ENCODE data around the gene BRI3BP. TPM values are rescaled to one million over a fixed set of nuclear protein-coding genes. Genes with fewer than 3 reads are reported as not detected.
A peak's percentile ranks its signal among the peaks of the same experiment; 100 is the strongest.
"Not testable (repeated sequence)": the region's sequence is repeated elsewhere in the genome, so short reads cannot be mapped to it uniquely, and the experiment has no call there.

The BRI3BP gene
- total RNA-seq, 2 experiments from 2014 or later: 24.1 to 24.9 TPM

- H3K36me3 Mint-ChIP-seq; CTCF ChIA-PET; H3K27ac Mint-ChIP-seq; H3K27me3 Mint-ChIP-seq; H3K4me1 Mint-ChIP-seq (ENCODE audit: low read depth); H3K9me3 Mint-ChIP-seq; POLR2A ChIA-PET; intact Hi-C loops (cut with micrococcal nuclease); DNase-seq; H3K4me3 Mint-ChIP-seq: not testable (repeated sequence)
Measured at GRCh38 chr12:125031471-125031870, 38.0 kb downstream of the BRI3BP start.

GRCh38 chr12:125032466-125033152, 39.2 kb downstream of the BRI3BP start:
- no peak overlapping the region for H3K27ac Mint-ChIP-seq
- H3K9me3 Mint-ChIP-seq: peaks cover 4% of the 10 kb centered on the region
- H3K4me1 Mint-ChIP-seq (ENCODE audit: low read depth): no peaks in the 10 kb centered on the region
- peaks cover 4% of the 10 kb centered on the region for H3K36me3 Mint-ChIP-seq
- ChIA-PET POLR2A (no interaction called here), CTCF (no interaction called here)
- no peak for DNase-seq
- intact Hi-C loops (cut with micrococcal nuclease): no loop called here
- H3K27me3 Mint-ChIP-seq: no peaks in the 10 kb centered on the region
- no peak overlapping the region for H3K4me3 Mint-ChIP-seq

GRCh38 chr12:125033288-125033687, 39.8 kb downstream of the BRI3BP start:
- POLR2A ChIA-PET: no interaction called here
- no peak for DNase-seq
- Mint-ChIP-seq H3K4me3 (no peak overlapping the region), H3K27ac (no peak overlapping the region), H3K36me3 (peaks cover 4% of the 10 kb centered on the region), H3K9me3 (peaks cover 4% of the 10 kb centered on the region), H3K4me1 (ENCODE audit: low read depth) (no peaks in the 10 kb centered on the region), H3K27me3 (no peaks in the 10 kb centered on the region)
- CTCF ChIA-PET: no interaction called here
- intact Hi-C loops (cut with micrococcal nuclease): no loop called here

- ChIA-PET CTCF (no interaction called here), POLR2A (no interaction called here)
- peaks cover 4% of the 10 kb centered on the region for H3K9me3 Mint-ChIP-seq
- H3K36me3 Mint-ChIP-seq: peaks cover 4% of the 10 kb centered on the region
- intact Hi-C loops (cut with micrococcal nuclease): no loop called here
- no peak overlapping the region for H3K27ac Mint-ChIP-seq
- no peak for DNase-seq
- H3K4me3 Mint-ChIP-seq: no peak overlapping the region
- no peaks in the 10 kb centered on the region for H3K4me1 Mint-ChIP-seq (ENCODE audit: low read depth)
- H3K27me3 Mint-ChIP-seq: no peaks in the 10 kb centered on the region
Measured at GRCh38 chr12:125038976-125039625, 45.7 kb downstream of the BRI3BP start.

GRCh38 chr12:125049093-125049458, 55.6 kb downstream of the BRI3BP start:
- intact Hi-C loops (cut with micrococcal nuclease): loop anchor here (1.0 kb wide), 2 partner anchors 16 to 56 kb away; partner anchors contain the start of genes AACS and BRI3BP
- DNase-seq: no peak
- Mint-ChIP-seq H3K27ac (peak overlapping the region; percentile 38), H3K9me3 (no peaks in the 10 kb centered on the region), H3K4me3 (peak overlapping the region; percentile 79), H3K36me3 (no peaks in the 10 kb centered on the region), H3K4me1 (ENCODE audit: low read depth) (peaks cover 5% of the 10 kb centered on the region), H3K27me3 (no peaks in the 10 kb centered on the region)
- CTCF ChIA-PET: interaction anchor here (1.0 kb wide), 1 partner anchor 16 kb away, joined by 3 read pairs; no protein-coding TSS in a partner anchor
- POLR2A ChIA-PET: interaction anchor here (1.2 kb wide), 1 partner anchor 15 kb away, joined by 5 read pairs; no protein-coding TSS in a partner anchor

GRCh38 chr12:125050446-125050845, 57.0 kb downstream of the BRI3BP start:
- POLR2A ChIA-PET: no interaction called here
- H3K4me3 Mint-ChIP-seq: peak overlapping the region; percentile 3
- DNase-seq: no peak
- no peaks in the 10 kb centered on the region for H3K36me3 Mint-ChIP-seq
- H3K9me3 Mint-ChIP-seq: no peaks in the 10 kb centered on the region
- intact Hi-C loops (cut with micrococcal nuclease): no loop called here
- H3K4me1 Mint-ChIP-seq (ENCODE audit: low read depth): peaks cover 5% of the 10 kb centered on the region
- H3K27ac Mint-ChIP-seq: no peak overlapping the region
- H3K27me3 Mint-ChIP-seq: no peaks in the 10 kb centered on the region
- CTCF ChIA-PET: no interaction called here

GRCh38 chr12:125050868-125051267, 57.4 kb downstream of the BRI3BP start:
- intact Hi-C loops (cut with micrococcal nuclease): no loop called here
- H3K27ac Mint-ChIP-seq: no peak overlapping the region
- no peak overlapping the region for H3K4me3 Mint-ChIP-seq
- no peak for DNase-seq
- ChIA-PET POLR2A (no interaction called here), CTCF (no interaction called here)
- H3K36me3 Mint-ChIP-seq: no peaks in the 10 kb centered on the region
- H3K27me3 Mint-ChIP-seq: no peaks in the 10 kb centered on the region
- H3K4me1 Mint-ChIP-seq (ENCODE audit: low read depth): peaks cover 5% of the 10 kb centered on the region
- H3K9me3 Mint-ChIP-seq: no peaks in the 10 kb centered on the region

- CTCF ChIA-PET: no interaction called here
- POLR2A ChIA-PET: no interaction called here
Measured at GRCh38 chr12:125053821-125054220, 60.4 kb downstream of the BRI3BP start.

GRCh38 chr12:125055591-125055990, 62.1 kb downstream of the BRI3BP start:
- intact Hi-C loops (cut with micrococcal nuclease): no loop called here
- Mint-ChIP-seq H3K36me3 (no peaks in the 10 kb centered on the region), H3K4me1 (ENCODE audit: low read depth) (no peaks in the 10 kb centered on the region), H3K27ac (no peak overlapping the region), H3K9me3 (no peaks in the 10 kb centered on the region), H3K4me3 (no peak overlapping the region), H3K27me3 (peaks cover 12% of the 10 kb centered on the region)
- ChIA-PET POLR2A (no interaction called here), CTCF (no interaction called here)
- no peak for DNase-seq

More at GRCh38 chr12:125053821-125054220, 60.4 kb downstream of the BRI3BP start:
- Mint-ChIP-seq H3K4me1 (ENCODE audit: low read depth) (peaks cover 5% of the 10 kb centered on the region), H3K36me3 (no peaks in the 10 kb centered on the region), H3K4me3 (no peak overlapping the region), H3K27me3 (peaks cover 9% of the 10 kb centered on the region), H3K27ac (no peak overlapping the region), H3K9me3 (no peaks in the 10 kb centered on the region)
- no peak for DNase-seq
- intact Hi-C loops (cut with micrococcal nuclease): no loop called here

GRCh38 chr12:125056306-125056705, 62.9 kb downstream of the BRI3BP start:
- no peak for DNase-seq
- POLR2A ChIA-PET: no interaction called here
- Mint-ChIP-seq H3K4me1 (ENCODE audit: low read depth) (no peaks in the 10 kb centered on the region), H3K9me3 (no peaks in the 10 kb centered on the region), H3K27me3 (peaks cover 12% of the 10 kb centered on the region), H3K4me3 (no peak overlapping the region), H3K36me3 (no peaks in the 10 kb centered on the region), H3K27ac (no peak overlapping the region)
- CTCF ChIA-PET: no interaction called here
- intact Hi-C loops (cut with micrococcal nuclease): no loop called here

GRCh38 chr12:125057708-125058107, 64.3 kb downstream of the BRI3BP start:
- POLR2A ChIA-PET: no interaction called here
- intact Hi-C loops (cut with micrococcal nuclease): no loop called here
- Mint-ChIP-seq H3K27ac (no peak overlapping the region), H3K4me1 (ENCODE audit: low read depth) (no peaks in the 10 kb centered on the region), H3K36me3 (no peaks in the 10 kb centered on the region), H3K27me3 (peaks cover 12% of the 10 kb centered on the region), H3K9me3 (no peaks in the 10 kb centered on the region), H3K4me3 (no peak overlapping the region)
- no peak for DNase-seq
- CTCF ChIA-PET: no interaction called here

- POLR2A ChIA-PET: no interaction called here
- Mint-ChIP-seq H3K4me1 (ENCODE audit: low read depth) (peaks cover 8% of the 10 kb centered on the region), H3K4me3 (no peak overlapping the region), H3K36me3 (no peaks in the 10 kb centered on the region), H3K27ac (no peak overlapping the region), H3K27me3 (peaks cover 13% of the 10 kb centered on the region), H3K9me3 (no peaks in the 10 kb centered on the region)
- intact Hi-C loops (cut with micrococcal nuclease): no loop called here
- CTCF ChIA-PET: no interaction called here
- DNase-seq: no peak
Measured at GRCh38 chr12:125061229-125061628, 67.8 kb downstream of the BRI3BP start.

- H3K27me3 Mint-ChIP-seq: not testable (repeated sequence)
Measured at GRCh38 chr12:125063522-125063921, 70.1 kb downstream of the BRI3BP start.

More at GRCh38 chr12:125063522-125063921, 70.1 kb downstream of the BRI3BP start:
- CTCF ChIA-PET; intact Hi-C loops (cut with micrococcal nuclease); DNase-seq; H3K27ac Mint-ChIP-seq; H3K9me3 Mint-ChIP-seq; POLR2A ChIA-PET; H3K4me3 Mint-ChIP-seq; H3K36me3 Mint-ChIP-seq: not testable (repeated sequence)
- H3K4me1 Mint-ChIP-seq (ENCODE audit: low read depth): peaks cover 18% of the 10 kb centered on the region
